ENCODE data around the gene REEP3.

GRCh38 chr10:63562857-63563256, 41.7 kb downstream of the REEP3 start:
- TF ChIP-seq CTCF (conservative IDR thresholded peaks at IDR 0.05; ENCODE audit: low read depth, low read length) (no peak), EZH2 (IDR thresholded peaks at IDR 0.05; ENCODE audit: borderline replicate concordance, low read depth, low read length, poor library complexity, severe bottlenecking) (no peak)

All from A673 (cell line).